ENCODE results near the gene EFNB2. TPM values are rescaled to one million over a fixed set of nuclear protein-coding genes. Genes with fewer than 3 reads are reported as not detected.

Gene EFNB2
- total RNA-seq, 1 experiment from 2014 or later, result 68.0 TPM

- intact Hi-C loops (cut with micrococcal nuclease; ENCODE audit: unreplicated experiment), result no loop called here
- Histone ChIP-seq H3K36me3 (ENCODE audit: control insufficient read depth, insufficient read depth, low read length) (peaks cover 3% of the 10 kb centered on the region), H3K9me3 (no peaks in the 10 kb centered on the region), H3K27me3 (replicated peaks; ENCODE audit: control insufficient read depth, insufficient read depth, low read length) (no peaks in the 10 kb centered on the region), H3K4me3 (ENCODE audit: low read depth, low read length) (no peak overlapping the region), H3K4me1 (peaks cover 73% of the 10 kb centered on the region)
- no peak for TF ChIP-seq CTCF (IDR thresholded peaks at IDR 0.05; ENCODE audit: insufficient read depth in 1 of 2, low read depth in 1 of 2, low read length in 1 of 2, severe bottlenecking in 1 of 2, unreplicated experiment in 1 of 2)
- no TSS peak for BruUV-seq (replicated peaks)
- H3K4me3 Mint-ChIP-seq (ENCODE audit: unreplicated experiment), result no peak overlapping the region
- H3K27ac Mint-ChIP-seq (ENCODE audit: unreplicated experiment), result no peak overlapping the region
- ChIA-PET CTCF (interaction anchor here (1.5 kb wide), 1 partner anchor 9 kb away, joined by 3 read pairs; no protein-coding TSS in a partner anchor), POLR2A (no interaction called here)
- no peaks in the 10 kb centered on the region for H3K27me3 Mint-ChIP-seq (ENCODE audit: insufficient read depth, unreplicated experiment)
- H3K9me3 Mint-ChIP-seq (ENCODE audit: unreplicated experiment), result no peaks in the 10 kb centered on the region
- DNase-seq, result no peak
- H3K4me1 Mint-ChIP-seq (ENCODE audit: low read depth, unreplicated experiment), result peaks cover 79% of the 10 kb centered on the region
- peaks cover 79% of the 10 kb centered on the region for H3K36me3 Mint-ChIP-seq (ENCODE audit: insufficient read depth, unreplicated experiment)
These were observed 8.0 kb downstream of the EFNB2 start for GRCh38 chr13:106527445-106527801.

- H3K9me3 Mint-ChIP-seq (ENCODE audit: unreplicated experiment), result no peaks in the 10 kb centered on the region
- Histone ChIP-seq H3K4me1 (peaks cover 73% of the 10 kb centered on the region), H3K9me3 (no peaks in the 10 kb centered on the region), H3K36me3 (ENCODE audit: control insufficient read depth, insufficient read depth, low read length) (peaks cover 3% of the 10 kb centered on the region), H3K27me3 (replicated peaks; ENCODE audit: control insufficient read depth, insufficient read depth, low read length) (no peaks in the 10 kb centered on the region), H3K4me3 (ENCODE audit: low read depth, low read length) (no peak overlapping the region)
- peaks cover 81% of the 10 kb centered on the region for H3K4me1 Mint-ChIP-seq (ENCODE audit: low read depth, unreplicated experiment)
- peak overlapping the region; percentile 54 for H3K27ac Mint-ChIP-seq (ENCODE audit: unreplicated experiment)
- ChIA-PET CTCF (interaction anchor here (1.5 kb wide), 1 partner anchor 9 kb away, joined by 3 read pairs; no protein-coding TSS in a partner anchor), POLR2A (no interaction called here)
- no TSS peak for BruUV-seq (replicated peaks)
- peaks cover 81% of the 10 kb centered on the region for H3K36me3 Mint-ChIP-seq (ENCODE audit: insufficient read depth, unreplicated experiment)
- H3K27me3 Mint-ChIP-seq (ENCODE audit: insufficient read depth, unreplicated experiment), result no peaks in the 10 kb centered on the region
- DNase-seq, result no peak
- H3K4me3 Mint-ChIP-seq (ENCODE audit: unreplicated experiment), result no peak overlapping the region
- TF ChIP-seq CTCF (IDR thresholded peaks at IDR 0.05; ENCODE audit: insufficient read depth in 1 of 2, low read depth in 1 of 2, low read length in 1 of 2, severe bottlenecking in 1 of 2, unreplicated experiment in 1 of 2), result no peak
- intact Hi-C loops (cut with micrococcal nuclease; ENCODE audit: unreplicated experiment), result no loop called here
These were observed 8.6 kb downstream of the EFNB2 start for GRCh38 chr13:106526738-106527444.

- no peak for DNase-seq
- no TSS peak for BruUV-seq (replicated peaks)
- CTCF ChIA-PET, result no interaction called here
- no peaks in the 10 kb centered on the region for H3K27me3 ChIP-seq (replicated peaks; ENCODE audit: control insufficient read depth, insufficient read depth, low read length)
- no peaks in the 10 kb centered on the region for H3K9me3 ChIP-seq
- H3K4me3 Mint-ChIP-seq (ENCODE audit: unreplicated experiment), result no peak overlapping the region
- POLR2A ChIA-PET, result no interaction called here
- H3K4me3 ChIP-seq (ENCODE audit: low read depth, low read length), result no peak overlapping the region
- H3K27me3 Mint-ChIP-seq (ENCODE audit: insufficient read depth, unreplicated experiment), result no peaks in the 10 kb centered on the region
- peaks cover 80% of the 10 kb centered on the region for H3K36me3 Mint-ChIP-seq (ENCODE audit: insufficient read depth, unreplicated experiment)
- H3K36me3 ChIP-seq (ENCODE audit: control insufficient read depth, insufficient read depth, low read length), result peaks cover 3% of the 10 kb centered on the region
- peaks cover 81% of the 10 kb centered on the region for H3K4me1 Mint-ChIP-seq (ENCODE audit: low read depth, unreplicated experiment)
- peaks cover 70% of the 10 kb centered on the region for H3K4me1 ChIP-seq
- no peak for TF ChIP-seq CTCF (IDR thresholded peaks at IDR 0.05; ENCODE audit: insufficient read depth in 1 of 2, low read depth in 1 of 2, low read length in 1 of 2, severe bottlenecking in 1 of 2, unreplicated experiment in 1 of 2)
- H3K27ac Mint-ChIP-seq (ENCODE audit: unreplicated experiment), result peak overlapping the region; percentile 54
- intact Hi-C loops (cut with micrococcal nuclease; ENCODE audit: unreplicated experiment), result no loop called here
- no peaks in the 10 kb centered on the region for H3K9me3 Mint-ChIP-seq (ENCODE audit: unreplicated experiment)
These were observed 9.6 kb downstream of the EFNB2 start for GRCh38 chr13:106525865-106526264.

All from Caco-2 (cell line).